GM08714 (cell line): ENCODE data around the gene DCAF16.
A peak's percentile ranks its signal among the peaks of the same experiment; 100 is the strongest.

ENCODE experiments used
- H3K4me3 ChIP-seq: fragments of 200-500 bp; sonication (Bioruptor generic); 2 replicates; pipeline ENCODE4 v1.5.1; 2014; ENCODE audit warnings: mild to moderate bottlenecking, low read length, inconsistent platforms
- ZNF274 ChIP-seq: IDR thresholded peaks from 2 replicates; pipeline ENCODE4 v1.6.1; 2012; ENCODE audit warnings: mild to moderate bottlenecking, low read depth, low read length

Gene DCAF16

GRCh38 chr4:17807446-17807845, 3.1 kb downstream of the DCAF16 start:
- H3K4me3 ChIP-seq = peak overlapping the region; percentile 42
- no peak for TF ChIP-seq ZNF274

- no peak for TF ChIP-seq ZNF274
- no peak overlapping the region for H3K4me3 ChIP-seq
Observed at GRCh38 chr4:17805580-17806155, 4.9 kb downstream of the DCAF16 start.

DNA sequence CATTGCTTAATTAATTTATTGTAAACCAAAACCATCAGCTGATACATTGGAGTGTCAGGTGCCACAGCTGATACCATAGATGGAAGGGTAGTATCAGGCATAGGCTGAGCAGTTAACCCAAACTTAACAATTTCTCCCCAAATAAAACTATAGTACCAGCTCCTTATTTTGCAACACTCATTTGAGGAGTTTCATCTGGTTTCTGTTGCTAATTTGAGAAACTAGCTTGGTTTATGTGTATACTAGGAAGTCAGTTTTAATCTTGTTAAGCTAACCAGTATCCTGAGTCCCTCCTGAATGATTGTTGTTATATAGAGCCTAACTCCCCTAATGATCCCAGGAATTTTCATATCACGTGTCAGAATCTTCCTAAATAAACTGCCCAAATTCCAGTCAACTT, 12.7 kb downstream of the DCAF16 start:
- no peak overlapping the region for H3K4me3 ChIP-seq
- no peak for TF ChIP-seq ZNF274

DNA sequence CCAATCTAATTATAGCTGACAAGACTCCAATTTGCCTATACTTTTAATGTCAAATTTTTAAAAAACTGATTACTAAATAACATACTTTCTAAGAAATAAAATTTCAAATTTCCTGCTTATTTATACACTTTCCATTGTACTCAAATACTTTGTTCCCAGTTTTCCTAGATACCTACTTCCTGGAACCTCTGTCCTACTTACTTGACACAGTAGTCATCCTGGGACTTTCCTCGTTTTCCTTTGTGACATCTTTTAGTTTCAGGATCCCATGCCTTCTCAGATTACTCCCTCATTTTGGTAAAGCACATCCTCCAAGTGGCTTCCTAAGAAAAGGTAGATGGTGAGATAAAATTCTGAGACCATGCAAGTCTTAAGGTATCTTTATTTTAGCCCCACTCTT, 15.8 kb downstream of the DCAF16 start:
- TF ChIP-seq ZNF274 = no peak
- no peak overlapping the region for H3K4me3 ChIP-seq

- no peak overlapping the region for H3K4me3 ChIP-seq
- TF ChIP-seq ZNF274 = no peak
Observed at GRCh38 chr4:17788956-17789355, 21.6 kb downstream of the DCAF16 start.

DNA sequence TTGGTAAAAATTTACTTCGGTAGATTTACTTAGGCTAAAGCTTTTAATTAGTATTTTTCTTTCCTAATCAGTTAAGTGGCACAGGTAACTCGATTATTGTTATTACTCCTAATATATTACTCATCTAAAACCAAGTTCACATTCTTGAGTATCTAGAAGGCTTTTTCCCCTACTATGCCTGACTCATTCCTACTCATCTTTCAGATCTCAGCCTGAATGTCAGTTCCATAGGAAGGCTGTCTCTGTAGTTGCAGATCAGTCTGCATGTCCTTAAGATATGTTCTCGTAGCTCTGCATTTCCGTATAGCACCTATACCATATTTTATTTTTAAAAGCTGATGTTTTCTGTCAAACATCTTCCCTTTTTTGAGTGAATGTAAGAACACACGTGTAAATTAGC, 23.2 kb downstream of the DCAF16 start:
- TF ChIP-seq ZNF274 = no peak
- no peak overlapping the region for H3K4me3 ChIP-seq

DNA sequence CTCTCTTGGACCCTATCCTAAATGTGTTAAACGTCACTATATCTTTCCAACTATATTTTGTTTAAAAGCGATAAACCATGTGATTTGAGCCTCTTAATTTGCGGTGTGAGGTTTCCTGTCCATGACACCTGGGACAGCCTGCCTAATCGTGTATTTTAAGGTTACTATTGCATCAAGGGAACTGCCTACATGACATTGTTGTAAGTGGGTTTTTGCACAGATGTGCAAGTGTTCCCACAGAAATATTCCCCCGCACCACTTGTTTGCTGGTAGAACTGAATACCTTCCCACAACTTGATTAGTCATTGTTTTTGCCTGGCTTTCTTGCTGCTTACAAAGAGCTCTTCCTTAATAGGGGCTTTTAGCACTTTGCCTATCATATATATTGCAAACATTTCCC, 24.0 kb downstream of the DCAF16 start:
- no peak overlapping the region for H3K4me3 ChIP-seq
- TF ChIP-seq ZNF274 = no peak

GRCh38 chr4:17785858-17786257, 24.7 kb downstream of the DCAF16 start:
- no peak for TF ChIP-seq ZNF274
- no peak overlapping the region for H3K4me3 ChIP-seq

GRCh38 chr4:17781300-17782287, 29.0 kb downstream of the DCAF16 start, which contains the start of gene FAM184B:
TSS of gene FAM184B (minus strand) at chr4:17781621. CDS start at chr4:17781299, 322 bp downstream.
- H3K4me3 ChIP-seq = peak within 1 kb of the TSS; percentile 35; the same call in 1 of the 2 replicates
- no peak for TF ChIP-seq ZNF274

DNA sequence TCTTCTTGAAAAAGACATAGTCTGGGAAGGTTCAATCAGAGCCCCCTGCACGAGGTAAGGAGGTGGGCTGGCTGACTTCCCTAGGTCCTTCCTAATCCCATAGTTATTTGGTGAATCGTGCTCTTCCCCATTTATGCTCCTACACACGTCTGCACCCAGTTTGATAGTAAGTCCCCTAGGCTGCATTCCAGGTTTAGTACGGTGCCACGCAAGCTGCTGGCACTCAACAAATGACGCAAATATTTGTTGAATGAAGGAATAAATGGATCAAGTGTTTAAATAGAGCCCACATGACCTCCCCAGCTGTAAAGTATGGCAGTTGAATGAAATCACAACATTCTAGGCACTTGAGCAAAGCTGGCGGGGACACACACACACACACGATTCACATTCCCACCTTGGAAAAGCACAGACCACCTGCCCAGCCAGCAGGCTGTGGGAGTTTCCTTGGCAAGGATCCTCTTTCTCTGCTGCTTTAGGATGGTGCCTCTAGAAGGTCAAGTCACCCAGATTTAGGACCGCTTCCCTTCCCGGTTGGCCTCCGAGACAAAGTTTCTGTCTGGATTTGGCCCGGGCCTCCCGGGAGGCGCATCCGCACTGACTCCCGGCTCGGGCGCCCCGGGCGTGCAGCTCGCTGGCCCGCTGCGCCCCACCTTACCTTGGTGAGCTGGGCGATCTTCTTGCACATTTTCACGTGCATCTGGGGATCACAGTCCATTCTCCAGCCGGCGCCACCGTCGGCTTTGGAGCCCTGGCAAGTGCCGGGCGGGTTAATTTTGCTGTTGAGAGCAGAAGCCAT, 29.9 kb downstream of the DCAF16 start:
- TF ChIP-seq ZNF274 = no peak
- peak overlapping the region; percentile 35; the same call in 1 of the 2 replicates for H3K4me3 ChIP-seq

GRCh38 chr4:17778431-17778830, 32.1 kb downstream of the DCAF16 start:
- H3K4me3 ChIP-seq = no peak overlapping the region
- TF ChIP-seq ZNF274 = no peak

- TF ChIP-seq ZNF274 = no peak
- no peak overlapping the region for H3K4me3 ChIP-seq
Observed at GRCh38 chr4:17773135-17773698, 37.3 kb downstream of the DCAF16 start.

GRCh38 chr4:17771284-17771908, 39.2 kb downstream of the DCAF16 start:
- no peak overlapping the region for H3K4me3 ChIP-seq
- TF ChIP-seq ZNF274 = no peak
